HG02970 (cell line): ENCODE measurements around the gene PLXNA1.

Source experiments
- ATAC-seq: cut with Tn5 transposase; IDR thresholded peaks from one replicate; pipeline ENCODE4 v1.9.1; 2021; ENCODE audit warnings: mild to moderate bottlenecking, moderate library complexity, moderate number of reproducible peaks; ENCODE audit not compliant: unreplicated experiment, low FRiP score

Gene PLXNA1

DNA sequence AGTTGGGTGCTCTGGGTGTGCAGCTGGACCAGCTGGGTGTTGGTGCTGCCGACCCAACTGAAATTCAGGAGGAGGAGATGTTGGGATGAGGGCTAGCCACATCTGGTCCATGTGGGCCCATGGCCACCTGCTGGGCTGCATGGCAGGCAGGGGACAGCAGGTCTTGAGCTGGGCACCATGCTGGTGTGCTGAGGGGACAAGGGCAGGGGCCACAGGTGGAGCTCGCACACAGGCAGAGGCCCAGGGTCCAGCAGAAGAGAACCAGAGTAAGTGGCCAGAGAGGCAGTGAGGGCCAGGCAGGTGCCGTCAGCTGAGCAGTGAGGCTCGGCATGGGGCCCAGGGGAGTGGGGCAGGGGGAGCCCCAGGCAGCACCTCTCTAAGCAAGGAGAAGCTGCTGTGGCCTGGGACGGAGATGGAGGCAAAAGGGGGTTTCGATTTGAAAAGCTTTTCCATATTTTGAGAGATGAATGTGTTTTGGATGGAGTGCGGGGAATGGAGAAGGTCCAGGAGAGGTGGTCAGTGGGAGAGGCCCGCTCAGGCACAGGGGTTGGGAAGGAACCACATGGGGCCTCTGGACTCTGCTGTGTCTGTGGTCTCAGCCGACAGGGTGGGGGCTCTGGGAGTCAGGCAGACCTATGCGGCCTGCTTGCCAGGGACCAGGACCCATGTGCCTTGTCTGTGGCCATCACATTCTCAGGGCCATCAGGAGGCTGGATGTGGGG, 30.5 kb upstream of the PLXNA1 start:
- no peak for ATAC-seq

GRCh38 chr3:126952983-126953660, 29.8 kb upstream of the PLXNA1 start:
- ATAC-seq, result no peak

DNA sequence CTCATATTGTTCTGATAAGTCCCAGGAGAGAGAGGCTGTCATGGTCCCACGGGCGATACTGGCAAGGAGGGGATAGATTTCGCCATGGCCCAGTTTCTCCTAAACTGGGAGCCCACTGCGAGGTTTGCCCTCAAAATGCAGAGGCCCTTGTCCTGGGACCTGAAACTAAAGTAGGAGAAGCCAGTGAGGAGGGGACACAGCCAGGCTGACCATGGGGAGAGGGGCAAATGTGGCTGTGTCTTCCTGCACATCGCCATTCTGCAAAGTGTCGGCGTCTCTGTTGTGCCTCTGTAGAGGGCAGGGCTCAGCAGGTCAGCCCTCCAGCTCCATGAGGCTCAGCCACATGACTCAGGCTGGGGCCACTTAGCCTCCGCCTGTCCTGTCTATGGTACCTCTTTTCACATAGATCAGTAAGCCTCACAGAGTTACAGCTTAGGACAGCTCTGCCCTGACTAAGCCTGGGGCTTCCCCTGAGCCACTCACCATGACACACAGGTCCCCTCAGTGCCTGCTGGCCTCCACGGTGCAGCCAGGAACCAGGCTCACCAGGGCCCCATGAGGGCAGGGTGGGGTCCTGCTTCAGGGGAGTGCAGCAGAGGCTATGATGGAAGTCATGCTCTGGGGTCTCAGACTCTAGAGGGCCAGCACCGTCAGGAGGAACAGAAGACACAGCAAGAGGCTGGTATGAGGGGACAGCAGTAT, 28.6 kb upstream of the PLXNA1 start:
- ATAC-seq, result no peak

DNA sequence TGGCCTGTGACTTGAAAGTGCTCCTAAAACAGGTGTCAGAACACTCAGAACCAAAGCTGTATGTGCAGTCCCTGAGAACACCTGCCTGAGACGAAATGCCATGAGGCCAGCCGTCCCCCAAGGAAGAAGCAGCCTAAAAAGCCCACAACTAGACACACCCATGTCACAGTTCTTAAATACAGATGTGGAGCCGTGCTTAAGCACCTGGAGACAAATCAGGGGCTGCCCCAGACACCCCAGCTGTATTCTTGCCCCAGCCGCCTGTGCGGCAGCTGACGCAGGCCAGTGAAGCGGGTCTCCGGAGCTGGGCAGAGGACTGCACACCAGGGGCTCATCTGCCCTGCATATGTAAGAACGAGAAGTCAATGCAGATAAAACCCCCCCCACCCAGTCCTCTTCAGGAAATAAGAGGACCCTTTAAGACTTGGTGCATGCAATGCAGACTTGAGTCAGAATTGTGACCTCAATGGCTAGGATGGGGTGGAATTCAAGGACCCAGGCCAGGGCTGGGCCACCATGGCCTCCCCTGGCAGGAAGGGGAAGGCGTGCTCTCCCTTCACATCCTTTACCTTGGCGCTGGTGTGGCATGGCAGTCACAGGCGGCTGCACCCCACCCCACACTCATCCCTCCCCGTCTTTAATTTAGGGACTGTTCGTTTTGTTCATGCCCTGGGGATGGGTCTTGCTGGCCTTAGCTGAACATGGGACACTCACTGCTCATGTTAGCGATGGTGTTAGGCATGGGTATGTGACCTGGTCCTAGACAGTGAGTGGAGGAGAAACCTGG, 27.7 kb upstream of the PLXNA1 start:
- no peak for ATAC-seq

- no peak for ATAC-seq
Observed at GRCh38 chr3:126956361-126956760, 26.6 kb upstream of the PLXNA1 start.

DNA sequence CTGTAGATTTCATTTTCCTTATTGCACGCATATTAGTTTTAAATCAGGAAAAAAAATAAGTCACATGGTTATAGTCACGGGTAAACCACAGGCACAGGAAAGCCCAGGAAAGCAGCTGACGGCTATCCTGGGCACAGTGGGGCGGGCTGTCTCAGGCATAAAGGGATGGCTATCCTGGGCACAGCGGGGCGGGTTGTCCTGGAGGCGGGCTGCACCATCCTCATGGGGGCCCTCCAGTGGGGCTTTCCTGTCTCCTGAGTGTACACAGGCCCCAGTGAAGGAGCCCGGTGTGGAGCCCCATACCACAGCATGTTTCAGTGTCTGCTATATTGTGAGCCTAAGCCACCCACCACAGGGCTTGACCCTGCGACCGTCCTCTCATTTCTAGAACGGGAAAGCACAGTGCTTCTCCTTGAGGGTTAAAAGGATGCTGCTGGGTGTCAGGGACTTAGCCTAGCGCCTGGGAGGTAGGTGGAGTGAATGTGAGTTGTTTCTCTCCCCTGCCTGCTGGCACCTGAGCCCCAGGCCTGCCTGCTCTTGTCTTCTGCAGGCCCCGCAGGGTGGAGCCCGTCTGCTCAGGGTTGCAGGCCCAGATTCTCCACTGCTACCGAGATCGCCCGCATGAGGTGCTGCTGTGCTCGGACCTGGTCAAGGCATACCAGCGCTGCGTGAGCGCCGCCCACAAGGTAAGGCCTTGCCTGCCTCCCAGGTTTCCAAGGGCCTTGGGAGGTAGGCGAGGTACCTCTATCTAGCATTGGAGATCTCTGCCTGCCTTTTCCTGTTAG, 25.9 kb upstream of the PLXNA1 start:
- no peak for ATAC-seq

- ATAC-seq, result no peak
Observed at GRCh38 chr3:126957776-126958637, 24.9 kb upstream of the PLXNA1 start.

DNA sequence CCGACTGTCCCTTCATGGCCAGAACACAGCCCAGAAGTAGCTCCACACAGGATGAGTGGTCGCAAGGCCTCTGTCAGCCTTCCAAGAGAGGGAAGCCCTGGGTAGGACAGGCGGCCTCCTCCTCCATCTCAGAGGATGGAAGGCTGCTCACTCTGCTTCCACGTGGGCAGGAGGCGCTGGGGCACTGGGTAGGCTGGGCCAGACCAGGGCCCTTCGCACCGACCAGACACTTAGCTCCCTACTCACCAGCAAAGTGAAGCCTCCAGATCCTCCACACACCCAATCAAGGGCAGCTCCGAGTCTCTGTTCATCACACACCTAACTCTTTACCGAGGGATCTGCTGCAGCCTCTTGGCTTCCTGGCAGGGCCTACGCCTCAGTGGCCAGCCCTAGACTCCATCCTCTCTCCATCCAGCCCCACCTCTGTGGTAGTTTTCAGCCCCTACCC, 24.3 kb upstream of the PLXNA1 start:
- no peak for ATAC-seq

DNA sequence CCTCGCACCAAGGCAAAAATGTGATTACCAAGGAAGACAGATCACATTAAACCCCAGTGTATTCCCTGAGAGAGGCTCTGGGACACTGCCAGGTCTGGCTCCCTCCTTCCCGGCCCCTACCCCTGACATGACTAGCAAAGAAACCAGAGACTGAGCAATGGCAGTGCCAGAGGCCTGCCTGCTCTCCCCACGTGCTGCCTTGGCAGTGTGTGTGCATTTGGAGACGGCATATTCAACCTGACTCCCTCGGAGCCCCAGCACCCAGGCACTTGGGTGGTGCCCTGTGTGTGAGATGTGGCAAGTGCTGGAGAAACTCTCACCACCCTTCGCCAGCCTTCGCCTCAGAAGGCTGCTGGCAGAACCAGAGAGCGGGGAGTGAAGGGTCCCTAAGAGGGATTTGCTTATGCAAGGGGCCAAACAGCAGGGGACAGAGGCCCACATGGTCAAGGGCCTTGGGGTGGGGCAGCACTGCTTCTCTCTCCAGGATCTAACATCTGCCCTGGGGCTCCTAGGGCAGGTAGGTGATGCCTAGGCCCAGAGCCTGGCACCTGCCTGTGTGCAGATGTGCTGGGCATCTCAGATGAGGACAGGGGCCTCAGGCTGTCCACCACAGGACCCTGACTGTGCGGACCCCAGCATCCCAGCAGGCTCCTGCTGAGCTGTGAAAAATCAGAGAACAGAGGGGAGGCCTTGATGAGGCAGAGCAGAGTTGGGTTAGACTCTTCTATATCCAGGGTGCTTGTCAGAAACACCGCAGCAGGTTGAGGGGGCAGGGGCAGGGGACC, 23.6 kb upstream of the PLXNA1 start:
- no peak for ATAC-seq

GRCh38 chr3:126959921-126960603, 22.9 kb upstream of the PLXNA1 start:
- ATAC-seq, result no peak

DNA sequence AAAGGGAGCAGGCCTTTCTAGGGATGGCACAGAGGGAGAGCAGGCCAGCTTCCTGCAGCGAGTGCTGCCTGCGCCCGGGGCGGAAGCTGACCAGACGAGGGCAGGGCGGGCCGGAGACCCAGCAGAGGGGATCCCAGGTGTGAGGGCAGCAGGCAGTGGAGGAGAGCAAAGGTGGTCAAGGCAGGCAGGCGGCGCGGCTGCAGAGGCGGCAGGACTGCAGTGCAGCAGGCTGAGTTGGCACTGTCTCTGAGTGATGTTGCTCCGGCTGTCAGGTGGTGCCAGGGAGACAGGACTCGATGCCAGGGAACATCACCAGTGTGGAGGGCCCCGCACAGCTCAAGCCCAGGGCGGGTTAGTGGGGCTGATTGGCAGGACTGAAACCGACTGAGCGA, 22.3 kb upstream of the PLXNA1 start:
- no peak for ATAC-seq

DNA sequence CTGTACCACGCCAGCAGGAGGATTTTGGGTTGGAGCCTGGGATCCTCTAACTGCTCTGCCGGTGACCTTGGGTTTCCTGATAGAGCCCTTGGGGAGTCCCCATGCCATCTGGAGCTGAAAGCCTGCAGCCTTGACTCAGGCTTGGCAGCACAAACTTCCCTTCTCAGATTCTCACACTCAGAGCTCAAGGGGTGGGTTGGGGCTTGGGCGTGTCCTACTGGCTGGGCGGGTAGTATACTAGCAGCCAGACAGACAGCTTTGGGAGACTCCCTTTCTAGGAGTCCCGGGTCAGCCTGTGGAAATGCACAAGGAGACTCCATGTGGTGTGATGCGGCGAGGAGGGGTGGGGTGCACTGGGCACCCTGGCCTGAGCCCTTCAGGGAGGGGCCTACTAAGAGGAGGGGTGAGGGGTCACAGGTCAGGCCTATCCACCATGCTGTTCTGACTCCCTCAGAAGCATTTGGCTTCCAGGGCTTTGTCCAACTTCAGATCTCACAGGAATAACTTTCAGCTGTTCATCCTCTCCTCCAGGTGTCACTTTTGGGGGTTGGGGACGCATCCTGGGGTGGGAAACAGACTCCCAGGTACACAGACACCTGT, 21.6 kb upstream of the PLXNA1 start:
- no peak for ATAC-seq

- no peak for ATAC-seq
Observed at GRCh38 chr3:126961791-126962461, 21.0 kb upstream of the PLXNA1 start.

GRCh38 chr3:126962756-126963155, 20.2 kb upstream of the PLXNA1 start:
- no peak for ATAC-seq

- no peak for ATAC-seq
Observed at GRCh38 chr3:126963261-126964190, 19.4 kb upstream of the PLXNA1 start.

- no peak for ATAC-seq
Observed at GRCh38 chr3:126964261-126964660, 18.7 kb upstream of the PLXNA1 start.
